Suprapubic skin (tissue), 4 donors: Measurements from ENCODE around the gene SUSD4. TPM values are rescaled to one million over a fixed set of nuclear protein-coding genes. Genes with fewer than 3 reads are reported as not detected.
A peak's percentile ranks its signal among the peaks of the same experiment; 100 is the strongest.

Experiments used
- DNase-seq, 2 donors: peaks; one replicate each; pipeline ENCODE4 v3.0.0-alpha.2; 2019; ENCODE audit warnings: low spot score in 2 of 2
- H3K27ac ChIP-seq: fragments of 200-600 bp; sonication (generic); one replicate; pipeline ENCODE4 v1.5.1; 2019
- H3K27me3 ChIP-seq: fragments of 200-600 bp; sonication (generic); one replicate; pipeline ENCODE4 v1.5.1; 2019
- H3K36me3 ChIP-seq: fragments of 200-600 bp; sonication (generic); one replicate; pipeline ENCODE4 v1.5.1; 2019
- H3K4me1 ChIP-seq: fragments of 200-600 bp; sonication (generic); one replicate; pipeline ENCODE4 v1.5.1; 2019
- H3K4me3 ChIP-seq: fragments of 200-600 bp; sonication (generic); one replicate; pipeline ENCODE4 v1.5.1; 2019; ENCODE audit warnings: mild to moderate bottlenecking
- H3K9me3 ChIP-seq: fragments of 200-600 bp; sonication (generic); one replicate; pipeline ENCODE4 v1.5.1; 2019
- CTCF ChIP-seq, 2 donors: fragments of 200-600 bp in 1 of 2; fragments of 450-650 bp in 1 of 2; sonication (generic) in 1 of 2; IDR thresholded peaks; one replicate each; pipeline ENCODE4 v1.5.1; 2016 to 2019; ENCODE audit warnings: antibody characterized with exemption in 2 of 2, mild to moderate bottlenecking in 1 of 2, moderate library complexity in 1 of 2
- EP300 ChIP-seq: sonication (generic); formaldehyde crosslinking; IDR thresholded peaks from one replicate; pipeline ENCODE4 v1.6.1; 2017; ENCODE audit warnings: antibody characterized with exemption
- POLR2A ChIP-seq, 2 donors: fragments of 450-650 bp; IDR thresholded peaks; one replicate each; pipeline ENCODE4 v1.6.1; 2017; ENCODE audit warnings: antibody characterized with exemption in 2 of 2, mild to moderate bottlenecking in 2 of 2, moderate library complexity in 2 of 2
- POLR2AphosphoS5 ChIP-seq, 3 donors: sonication (generic); formaldehyde crosslinking; IDR thresholded peaks; one replicate each; pipeline ENCODE4 v1.6.1; 2017; ENCODE audit warnings: antibody characterized with exemption in 3 of 3
- WGBS: methylation state at CpG from one replicate; pipeline ENCODE4 v1.1.5; 2018; 5-methylcytosine and 5-hydroxymethylcytosine counted together
- total RNA-seq, 4 donors: library from RNA; depleted of rRNA; stranded (reverse); fragments of >200 nt; gene quantifications; one replicate each; pipeline ENCODE4 v1.1.0, GENCODE V29; 2016

Gene SUSD4
- total RNA-seq, 4 donors from 2014 or later: 3.3 to 11.3 (median 6.7) TPM

- H3K27me3 ChIP-seq: no peaks in the 10 kb centered on the region
- H3K4me1 ChIP-seq: peaks cover 14% of the 10 kb centered on the region
- no peaks in the 10 kb centered on the region for H3K9me3 ChIP-seq
- TF ChIP-seq POLR2A (IDR thresholded peaks at IDR 0.05) (no peak), POLR2AphosphoS5 (IDR thresholded peaks at IDR 0.05) (no peak), EP300 (no peak), CTCF (IDR thresholded peaks at IDR 0.05) (no peak)
- no peak overlapping the region for H3K27ac ChIP-seq
- no peak for DNase-seq
- no peaks in the 10 kb centered on the region for H3K36me3 ChIP-seq
- 81% methylated on average over 5 of the region's 5 CpGs for WGBS
- H3K4me3 ChIP-seq: no peak overlapping the region
Measured at GRCh38 chr1:223234534-223234933, 129.4 kb downstream of the SUSD4 start.

GRCh38 chr1:223234170-223234514, 129.8 kb downstream of the SUSD4 start:
- Histone ChIP-seq H3K9me3 (no peaks in the 10 kb centered on the region), H3K27me3 (no peaks in the 10 kb centered on the region), H3K4me1 (peaks cover 14% of the 10 kb centered on the region), H3K4me3 (no peak overlapping the region), H3K27ac (no peak overlapping the region), H3K36me3 (no peaks in the 10 kb centered on the region)
- no peak for DNase-seq
- WGBS: 86% methylated on average over 1 of the region's 1 CpG
- no peak for TF ChIP-seq EP300
- no peak for TF ChIP-seq CTCF (IDR thresholded peaks at IDR 0.05)
- TF ChIP-seq POLR2AphosphoS5 (IDR thresholded peaks at IDR 0.05): no peak
- no peak for TF ChIP-seq POLR2A (IDR thresholded peaks at IDR 0.05)

GRCh38 chr1:223233410-223234169, 130.4 kb downstream of the SUSD4 start:
- no peak for TF ChIP-seq CTCF (IDR thresholded peaks at IDR 0.05)
- Histone ChIP-seq H3K36me3 (no peaks in the 10 kb centered on the region), H3K9me3 (no peaks in the 10 kb centered on the region), H3K27me3 (no peaks in the 10 kb centered on the region), H3K27ac (no peak overlapping the region), H3K4me3 (no peak overlapping the region), H3K4me1 (peaks cover 14% of the 10 kb centered on the region)
- 32% methylated on average over 11 of the region's 11 CpGs for WGBS
- peak in 1 of 2 donors; percentile 45 for DNase-seq

- Histone ChIP-seq H3K4me3 (no peak overlapping the region), H3K9me3 (no peaks in the 10 kb centered on the region), H3K36me3 (no peaks in the 10 kb centered on the region), H3K4me1 (peaks cover 14% of the 10 kb centered on the region), H3K27me3 (no peaks in the 10 kb centered on the region), H3K27ac (no peak overlapping the region)
- 73% methylated on average over 3 of the region's 3 CpGs for WGBS
- TF ChIP-seq POLR2A (IDR thresholded peaks at IDR 0.05) (no peak), CTCF (IDR thresholded peaks at IDR 0.05) (no peak), POLR2AphosphoS5 (IDR thresholded peaks at IDR 0.05) (no peak), EP300 (no peak)
- DNase-seq: peak; percentile 8 to 45
Measured at GRCh38 chr1:223233019-223233409, 131.0 kb downstream of the SUSD4 start.

- 93% methylated on average over 7 of the region's 7 CpGs for WGBS
- Histone ChIP-seq H3K36me3 (no peaks in the 10 kb centered on the region), H3K27ac (no peak overlapping the region), H3K4me1 (peaks cover 14% of the 10 kb centered on the region), H3K9me3 (no peaks in the 10 kb centered on the region), H3K27me3 (no peaks in the 10 kb centered on the region), H3K4me3 (no peak overlapping the region)
- no peak for TF ChIP-seq EP300
- TF ChIP-seq POLR2AphosphoS5 (IDR thresholded peaks at IDR 0.05): no peak
- TF ChIP-seq CTCF (IDR thresholded peaks at IDR 0.05): no peak
- TF ChIP-seq POLR2A (IDR thresholded peaks at IDR 0.05): no peak
- DNase-seq: no peak
Measured at GRCh38 chr1:223231581-223231980, 132.4 kb downstream of the SUSD4 start.
